HG02884 (cell line): ENCODE measurements around the gene NUP93.
"Not testable (repeated sequence)": the region's sequence is repeated elsewhere in the genome, so short reads cannot be mapped to it uniquely, and the experiment has no call there.

Experiments
- ATAC-seq: cut with Tn5 transposase; IDR thresholded peaks from one replicate; pipeline ENCODE4 v1.9.1; 2021; ENCODE audit warnings: mild to moderate bottlenecking, moderate library complexity; ENCODE audit not compliant: unreplicated experiment

The NUP93 gene

GRCh38 chr16:56708525-56709442 is 21.1 kb upstream of the NUP93 start:
- no peak for ATAC-seq

GRCh38 chr16:56709443-56710040 is 20.4 kb upstream of the NUP93 start:
- no peak for ATAC-seq

- ATAC-seq, result no peak
Observed at GRCh38 chr16:56710181-56710737, 19.7 kb upstream of the NUP93 start.

- no peak for ATAC-seq
Observed at GRCh38 chr16:56711862-56712261, 18.1 kb upstream of the NUP93 start.

- ATAC-seq, result no peak
Observed at GRCh38 chr16:56713794-56714193, 16.1 kb upstream of the NUP93 start.

- no peak for ATAC-seq
Observed at GRCh38 chr16:56715126-56715525, 14.8 kb upstream of the NUP93 start.

GRCh38 chr16:56716761-56717160 is 13.2 kb upstream of the NUP93 start:
- ATAC-seq, result no peak

GRCh38 chr16:56717532-56717931 is 12.4 kb upstream of the NUP93 start:
- not testable (repeated sequence) for ATAC-seq

- ATAC-seq, result no peak
Observed at GRCh38 chr16:56722200-56722842, 7.6 kb upstream of the NUP93 start.

- ATAC-seq, result no peak
Observed at GRCh38 chr16:56724191-56724590, 5.7 kb upstream of the NUP93 start.

- ATAC-seq, result no peak
Observed at GRCh38 chr16:56726283-56726682, 3.6 kb upstream of the NUP93 start.

GRCh38 chr16:56726926-56727325 is 3.0 kb upstream of the NUP93 start:
- no peak for ATAC-seq

GRCh38 chr16:56728027-56728426 is 1.9 kb upstream of the NUP93 start:
- ATAC-seq, result no peak

GRCh38 chr16:56728980-56729734 is 772 bp upstream of the NUP93 start:
- no peak for ATAC-seq

- peak; percentile 53 for ATAC-seq
Observed at GRCh38 chr16:56732366-56732765, 2.4 kb downstream of the NUP93 start.

- ATAC-seq, result peak; percentile 45
Observed at GRCh38 chr16:56732832-56733231, 2.9 kb downstream of the NUP93 start.

- ATAC-seq, result no peak
Observed at GRCh38 chr16:56734429-56734828, 4.5 kb downstream of the NUP93 start.

- no peak for ATAC-seq
Observed at GRCh38 chr16:56736476-56736875, 6.5 kb downstream of the NUP93 start.

GRCh38 chr16:56737539-56737938 is 7.6 kb downstream of the NUP93 start:
- ATAC-seq, result no peak

- no peak for ATAC-seq
Observed at GRCh38 chr16:56738221-56738620, 8.3 kb downstream of the NUP93 start.

- not testable (repeated sequence) for ATAC-seq
Observed at GRCh38 chr16:56739378-56739777, 9.4 kb downstream of the NUP93 start.
